SH-SY5Y (cell line): ENCODE results near the gene SMNDC1.

Experiments used
- GATA2 ChIP-seq: IDR thresholded peaks from 2 replicates; pipeline ENCODE4 v1.6.1; 2011; ENCODE audit warnings: mild to moderate bottlenecking, low read depth, low read length
- GATA3 ChIP-seq: IDR thresholded peaks from 2 replicates; pipeline ENCODE4 v1.6.1; 2011; ENCODE audit warnings: low read depth, mild to moderate bottlenecking, low read length, moderate library complexity

GRCh38 chr10:110337401-110337800, 32.7 kb upstream of the SMNDC1 start:
- TF ChIP-seq GATA3 (no peak), GATA2 (no peak)
